Measurements from ENCODE around the gene HPN. TPM values are rescaled to one million over a fixed set of nuclear protein-coding genes. Genes with fewer than 3 reads are reported as not detected.
"Not testable (repeated sequence)": the region's sequence is repeated elsewhere in the genome, so short reads cannot be mapped to it uniquely, and the experiment has no call there.

Gene HPN
- not detected in 2 replicates for total RNA-seq

- H3K4me3 ChIP-seq (ENCODE audit: low read depth, low read length): no peak within 1 kb of the TSS
- no peak for FAIRE-seq
- H3K27me3 ChIP-seq (ENCODE audit: control insufficient read depth, insufficient read depth, low read length): peaks cover 4% of the 10 kb centered on the region
- TF ChIP-seq CTCF (IDR thresholded peaks at IDR 0.05; ENCODE audit: insufficient read depth, low read length, severe bottlenecking): no peak
- no peaks in the 10 kb centered on the region for H3K36me3 ChIP-seq (ENCODE audit: control insufficient read depth, insufficient read depth, low read length)
- no peak for DNase-seq (ENCODE audit: low read depth)
These were observed at the start of gene HPN for GRCh38 chr19:35041548-35042055. Gene HPN (plus strand): TSS chr19:35041721. CDS start chr19:35042507, 786 bp downstream.

GRCh38 chr19:34992582-34992981, 48.9 kb upstream of the HPN start:
- not testable (repeated sequence) for H3K36me3 ChIP-seq (ENCODE audit: control insufficient read depth, insufficient read depth, low read length); FAIRE-seq; H3K4me3 ChIP-seq (ENCODE audit: low read depth, low read length); H3K27me3 ChIP-seq (ENCODE audit: control insufficient read depth, insufficient read depth, low read length); DNase-seq (ENCODE audit: low read depth)

GRCh38 chr19:34994286-34994642, 47.3 kb upstream of the HPN start:
- no peak overlapping the region for H3K4me3 ChIP-seq (ENCODE audit: low read depth, low read length)
- H3K27me3 ChIP-seq (ENCODE audit: control insufficient read depth, insufficient read depth, low read length): peaks cover 1% of the 10 kb centered on the region
- FAIRE-seq (no peak), DNase-seq (ENCODE audit: low read depth) (no peak)
- H3K36me3 ChIP-seq (ENCODE audit: control insufficient read depth, insufficient read depth, low read length): no peaks in the 10 kb centered on the region
- no peak for TF ChIP-seq CTCF (IDR thresholded peaks at IDR 0.05; ENCODE audit: insufficient read depth, low read length, severe bottlenecking)

GRCh38 chr19:34994643-34995541, 46.6 kb upstream of the HPN start:
- no peak overlapping the region for H3K4me3 ChIP-seq (ENCODE audit: low read depth, low read length)
- FAIRE-seq (no peak), DNase-seq (ENCODE audit: low read depth) (no peak)
- H3K27me3 ChIP-seq (ENCODE audit: control insufficient read depth, insufficient read depth, low read length): no peaks in the 10 kb centered on the region
- no peak for TF ChIP-seq CTCF (IDR thresholded peaks at IDR 0.05; ENCODE audit: insufficient read depth, low read length, severe bottlenecking)
- no peaks in the 10 kb centered on the region for H3K36me3 ChIP-seq (ENCODE audit: control insufficient read depth, insufficient read depth, low read length)

- DNase-seq (ENCODE audit: low read depth) (no peak), FAIRE-seq (no peak)
- Histone ChIP-seq H3K27me3 (ENCODE audit: control insufficient read depth, insufficient read depth, low read length) (no peaks in the 10 kb centered on the region), H3K36me3 (ENCODE audit: control insufficient read depth, insufficient read depth, low read length) (no peaks in the 10 kb centered on the region), H3K4me3 (ENCODE audit: low read depth, low read length) (no peak overlapping the region)
- no peak for TF ChIP-seq CTCF (IDR thresholded peaks at IDR 0.05; ENCODE audit: insufficient read depth, low read length, severe bottlenecking)
These were observed 46.0 kb upstream of the HPN start for GRCh38 chr19:34995551-34995950.

GRCh38 chr19:34997071-34997617, 44.4 kb upstream of the HPN start:
- no peak for TF ChIP-seq CTCF (IDR thresholded peaks at IDR 0.05; ENCODE audit: insufficient read depth, low read length, severe bottlenecking)
- Histone ChIP-seq H3K27me3 (ENCODE audit: control insufficient read depth, insufficient read depth, low read length) (no peaks in the 10 kb centered on the region), H3K4me3 (ENCODE audit: low read depth, low read length) (no peak overlapping the region), H3K36me3 (ENCODE audit: control insufficient read depth, insufficient read depth, low read length) (no peaks in the 10 kb centered on the region)
- DNase-seq (ENCODE audit: low read depth) (no peak), FAIRE-seq (no peak)

- H3K27me3 ChIP-seq (ENCODE audit: control insufficient read depth, insufficient read depth, low read length); H3K36me3 ChIP-seq (ENCODE audit: control insufficient read depth, insufficient read depth, low read length); H3K4me3 ChIP-seq (ENCODE audit: low read depth, low read length); FAIRE-seq; DNase-seq (ENCODE audit: low read depth): not testable (repeated sequence)
These were observed 43.3 kb upstream of the HPN start for GRCh38 chr19:34998224-34998623.

Measured in bronchial epithelial cell (primary cell).